Ishikawa (cell line): Measurements from ENCODE around the gene ERCC6L2.

Experiments used
- CEBPB ChIP-seq: IDR thresholded peaks from 2 replicates; pipeline ENCODE4 v1.6.1; 2012
- EGR1 ChIP-seq: IDR thresholded peaks from 2 replicates; pipeline ENCODE4 v1.6.1; 2012
- TAF1 ChIP-seq: IDR thresholded peaks from 2 replicates; pipeline ENCODE4 v1.6.1; 2012; ENCODE audit warnings: low read depth, mild to moderate bottlenecking

- no peak for TF ChIP-seq CEBPB
- TF ChIP-seq TAF1 = no peak
- TF ChIP-seq EGR1 = no peak
These were observed 117.0 kb downstream of the ERCC6L2 start for GRCh38 chr9:95992536-95992935.
